ENCODE results near the gene TCERG1L.

DNA sequence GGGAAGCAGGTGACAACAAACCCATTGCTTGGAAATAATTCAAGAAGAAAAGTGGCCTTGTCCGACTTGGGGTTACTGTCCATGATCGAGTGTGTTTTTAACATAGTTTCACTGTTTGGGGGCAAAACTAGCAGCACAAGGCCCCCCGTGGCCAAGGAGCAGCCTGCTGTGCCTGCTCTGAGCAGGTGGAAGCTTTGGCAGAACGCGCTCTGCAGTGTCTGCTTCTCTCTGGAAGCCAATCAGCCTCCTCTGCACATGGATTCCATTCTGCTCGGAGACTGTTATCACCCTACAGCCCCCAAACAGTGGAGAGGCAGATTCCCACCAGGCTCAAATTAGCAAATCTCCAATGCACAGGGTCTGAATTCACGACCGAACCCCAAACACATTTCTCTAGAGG is 7.3 kb upstream of the TCERG1L start:
- TF ChIP-seq REST (IDR thresholded peaks at IDR 0.05; ENCODE audit: low read depth) (no peak), ZBTB7A (IDR thresholded peaks at IDR 0.05; ENCODE audit: low read depth) (no peak), YY1 (IDR thresholded peaks at IDR 0.05; ENCODE audit: low read depth) (no peak), CEBPB (IDR thresholded peaks at IDR 0.05) (no peak), NFIC (IDR thresholded peaks at IDR 0.05) (no peak), TEAD4 (IDR thresholded peaks at IDR 0.05) (no peak), EP300 (IDR thresholded peaks at IDR 0.05; ENCODE audit: borderline replicate concordance) (no peak), RAD21 (IDR thresholded peaks at IDR 0.05; ENCODE audit: low read depth) (no peak), TCF12 (IDR thresholded peaks at IDR 0.05; ENCODE audit: low read depth) (no peak), USF1 (IDR thresholded peaks at IDR 0.05) (no peak), FOXM1 (IDR thresholded peaks at IDR 0.05; ENCODE audit: borderline replicate concordance, low read depth) (no peak), CREB1 (IDR thresholded peaks at IDR 0.05; ENCODE audit: low read depth) (no peak)
- TF ChIP-seq, protein P1, sequence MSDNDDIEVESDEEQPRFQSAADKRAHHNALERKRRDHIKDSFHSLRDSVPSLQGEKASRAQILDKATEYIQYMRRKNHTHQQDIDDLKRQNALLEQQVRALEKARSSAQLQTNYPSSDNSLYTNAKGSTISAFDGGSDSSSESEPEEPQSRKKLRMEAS (IDR thresholded peaks at IDR 0.05), result no peak
